ENCODE measurements around the gene ZNF565. TPM values are rescaled to one million over a fixed set of nuclear protein-coding genes. Genes with fewer than 3 reads are reported as not detected.
"Not testable (repeated sequence)": the region's sequence is repeated elsewhere in the genome, so short reads cannot be mapped to it uniquely, and the experiment has no call there.

The ZNF565 gene
- total RNA-seq, 1 experiment from 2014 or later: 3.2 TPM

- TF ChIP-seq POLR2AphosphoS5 (IDR thresholded peaks at IDR 0.05; ENCODE audit: low read depth, low read length) (peak; percentile 67), ZBTB33 (IDR thresholded peaks at IDR 0.05; ENCODE audit: extremely low read depth, insufficient replicate concordance, low read length) (no peak), FOSL1 (IDR thresholded peaks at IDR 0.05; ENCODE audit: low read depth) (peak; percentile 76), MAX (IDR thresholded peaks at IDR 0.05) (peak; percentile 9; the same call in 1 of the 2 replicates), JUND (IDR thresholded peaks at IDR 0.05) (peak; percentile 73), SP1 (IDR thresholded peaks at IDR 0.05; ENCODE audit: low read depth) (peak; percentile 60)
- TF ChIP-seq, protein P1, sequence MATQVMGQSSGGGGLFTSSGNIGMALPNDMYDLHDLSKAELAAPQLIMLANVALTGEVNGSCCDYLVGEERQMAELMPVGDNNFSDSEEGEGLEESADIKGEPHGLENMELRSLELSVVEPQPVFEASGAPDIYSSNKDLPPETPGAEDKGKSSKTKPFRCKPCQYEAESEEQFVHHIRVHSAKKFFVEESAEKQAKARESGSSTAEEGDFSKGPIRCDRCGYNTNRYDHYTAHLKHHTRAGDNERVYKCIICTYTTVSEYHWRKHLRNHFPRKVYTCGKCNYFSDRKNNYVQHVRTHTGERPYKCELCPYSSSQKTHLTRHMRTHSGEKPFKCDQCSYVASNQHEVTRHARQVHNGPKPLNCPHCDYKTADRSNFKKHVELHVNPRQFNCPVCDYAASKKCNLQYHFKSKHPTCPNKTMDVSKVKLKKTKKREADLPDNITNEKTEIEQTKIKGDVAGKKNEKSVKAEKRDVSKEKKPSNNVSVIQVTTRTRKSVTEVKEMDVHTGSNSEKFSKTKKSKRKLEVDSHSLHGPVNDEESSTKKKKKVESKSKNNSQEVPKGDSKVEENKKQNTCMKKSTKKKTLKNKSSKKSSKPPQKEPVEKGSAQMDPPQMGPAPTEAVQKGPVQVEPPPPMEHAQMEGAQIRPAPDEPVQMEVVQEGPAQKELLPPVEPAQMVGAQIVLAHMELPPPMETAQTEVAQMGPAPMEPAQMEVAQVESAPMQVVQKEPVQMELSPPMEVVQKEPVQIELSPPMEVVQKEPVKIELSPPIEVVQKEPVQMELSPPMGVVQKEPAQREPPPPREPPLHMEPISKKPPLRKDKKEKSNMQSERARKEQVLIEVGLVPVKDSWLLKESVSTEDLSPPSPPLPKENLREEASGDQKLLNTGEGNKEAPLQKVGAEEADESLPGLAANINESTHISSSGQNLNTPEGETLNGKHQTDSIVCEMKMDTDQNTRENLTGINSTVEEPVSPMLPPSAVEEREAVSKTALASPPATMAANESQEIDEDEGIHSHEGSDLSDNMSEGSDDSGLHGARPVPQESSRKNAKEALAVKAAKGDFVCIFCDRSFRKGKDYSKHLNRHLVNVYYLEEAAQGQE (IDR thresholded peaks at IDR 0.05; ENCODE audit: low read depth): no peak
- H2AFZ ChIP-seq (ENCODE audit: low read depth, low read length, poor library complexity, severe bottlenecking): no peak overlapping the region
- intact Hi-C loops (cut with micrococcal nuclease): loop anchor here (10.0 kb wide), 1 partner anchor 1078 kb away; the partner anchor contains the start of genes ZNF383 and ZNF585B
Observed at GRCh38 chr19:36136964-36137686, 77.3 kb downstream of the ZNF565 start.

DNA sequence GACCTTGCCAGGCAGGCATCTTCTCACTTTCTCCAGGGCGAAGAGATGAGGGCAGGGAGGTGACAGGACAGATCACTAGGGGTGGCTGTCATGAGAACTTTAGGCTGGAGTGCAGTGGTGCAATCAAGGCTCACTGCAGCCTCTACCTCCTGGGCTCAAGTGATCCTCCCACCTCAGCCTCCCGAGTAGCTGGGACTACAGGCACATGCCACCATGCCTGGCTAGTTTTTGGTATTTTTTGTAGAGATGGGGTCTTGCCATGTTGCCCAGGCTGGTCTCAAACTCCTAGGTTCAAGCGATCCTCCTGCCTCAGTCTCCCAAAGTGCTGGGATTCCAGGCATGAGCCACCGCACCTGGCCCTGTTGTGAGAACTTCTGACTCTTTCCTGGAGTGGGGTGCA, 79.6 kb downstream of the ZNF565 start:
- BruUV-seq (replicated peaks); H3K27ac ChIP-seq (ENCODE audit: low read depth, low read length); H3K4me3 ChIP-seq (replicated peaks in 1 of 2; ENCODE audit: low read depth in 1 of 2, low read length in 2 of 2); POLR2A ChIA-PET; H2AFZ ChIP-seq (ENCODE audit: low read depth, low read length, poor library complexity, severe bottlenecking); H4K20me1 ChIP-seq (ENCODE audit: insufficient read depth); ATAC-seq; RAD21 ChIA-PET (ENCODE audit: low non-redundant PET in 1 of 2, low total read pairs in 2 of 2, uncharacterized antibody in 2 of 2, unreplicated experiment in 2 of 2); H3K79me2 ChIP-seq (ENCODE audit: insufficient read depth, low read length); H3K27me3 ChIP-seq (ENCODE audit: insufficient read depth, low read length); H3K9me3 ChIP-seq (ENCODE audit: control insufficient read depth in 1 of 2, insufficient read depth in 1 of 2, low read depth in 1 of 2, low read length in 2 of 2); DNase-seq (ENCODE audit: low read depth, low spot score); H3K9me2 ChIP-seq (ENCODE audit: insufficient read depth); CTCF ChIA-PET; H3K36me3 ChIP-seq (ENCODE audit: control insufficient read depth in 1 of 2, insufficient read depth in 2 of 2, low read length in 2 of 2); H3K9ac ChIP-seq (ENCODE audit: low read length): not testable (repeated sequence)
- intact Hi-C loops (cut with micrococcal nuclease): loop anchor here (10.0 kb wide), 1 partner anchor 1080 kb away; the partner anchor contains the start of genes ZNF383 and ZNF585B
- Histone ChIP-seq H3K4me2 (ENCODE audit: low read length) (peak overlapping the region; percentile 92), H3K4me1 (ENCODE audit: control insufficient read depth in 1 of 2, insufficient read depth in 2 of 2, low read length in 2 of 2) (peaks cover 80 to 97% of the 10 kb centered on the region in 2 experiments)

More at GRCh38 chr19:36136964-36137686, 77.3 kb downstream of the ZNF565 start:
- ChIA-PET RAD21 (ENCODE audit: low non-redundant PET in 1 of 2, low total read pairs in 2 of 2, uncharacterized antibody in 2 of 2, unreplicated experiment in 2 of 2) (interaction anchor here in 1 of 2 experiments (1.9 kb wide), 1 partner anchor 9 kb away, joined by 4 read pairs; no protein-coding TSS in a partner anchor), POLR2A (interaction anchor here (1.6 to 1.9 kb wide), 2 partner anchors 9 to 22 kb away, joined by 4 to 14 read pairs; partner anchors contain the start of genes POLR2I and TBCB), CTCF (no interaction called here)
- Histone ChIP-seq H4K20me1 (ENCODE audit: insufficient read depth) (peaks cover 6% of the 10 kb centered on the region; the same call in 1 of the 2 replicates), H3K9me3 (ENCODE audit: control insufficient read depth in 1 of 2, insufficient read depth in 1 of 2, low read depth in 1 of 2, low read length in 2 of 2) (no peaks in the 10 kb centered on the region), H3K4me3 (replicated peaks in 1 of 2; ENCODE audit: low read depth in 1 of 2, low read length in 2 of 2) (peak overlapping the region; percentile 36 to 55), H3K27me3 (ENCODE audit: insufficient read depth, low read length) (no peaks in the 10 kb centered on the region), H3K9me2 (ENCODE audit: insufficient read depth) (no peaks in the 10 kb centered on the region), H3K79me2 (ENCODE audit: insufficient read depth, low read length) (peaks cover 19% of the 10 kb centered on the region), H3K4me2 (ENCODE audit: low read length) (peak overlapping the region; percentile 92), H3K9ac (ENCODE audit: low read length) (peak overlapping the region; percentile 77), H3K27ac (ENCODE audit: low read depth, low read length) (peak overlapping the region; percentile 98), H3K4me1 (ENCODE audit: control insufficient read depth in 1 of 2, insufficient read depth in 2 of 2, low read length in 2 of 2) (peaks cover 66 to 85% of the 10 kb centered on the region in 2 experiments), H3K36me3 (ENCODE audit: control insufficient read depth in 1 of 2, insufficient read depth in 2 of 2, low read length in 2 of 2) (peaks cover under 1 to 3% of the 10 kb centered on the region in 2 experiments; a peak in 2 of 4 replicates)
- DNase-seq (ENCODE audit: low read depth, low spot score) (peak; percentile 77), ATAC-seq (peak; percentile 39)
- no TSS peak for BruUV-seq (replicated peaks)
